ENCODE data around the gene GPRC6A.

DNA sequence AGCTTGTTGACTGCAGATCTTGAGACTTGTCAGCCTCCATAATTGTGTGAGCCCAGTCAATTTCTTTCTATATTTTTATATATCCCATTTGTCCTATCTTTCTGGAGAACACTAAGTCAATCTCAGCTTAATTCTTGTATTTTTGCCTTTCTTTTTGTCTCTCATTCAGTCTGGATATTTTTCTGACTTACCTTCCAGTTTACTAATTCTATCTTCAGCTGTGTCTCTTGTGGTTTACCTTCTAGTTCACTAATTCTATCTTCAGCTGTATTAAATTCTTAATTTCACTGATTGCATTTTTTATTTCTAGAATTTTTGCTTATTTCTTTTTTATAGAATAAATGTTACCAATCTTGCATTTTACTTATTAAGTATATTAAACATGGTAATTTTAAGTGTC is 30.4 kb upstream of the GPRC6A start:
- no peak for TF ChIP-seq EZH2 (IDR thresholded peaks at IDR 0.05)
- no peak for TF ChIP-seq POLR2AphosphoS5 (IDR thresholded peaks at IDR 0.05; ENCODE audit: borderline replicate concordance, low read depth, low read length)

Data from SK-N-MC (cell line).